Measurements from ENCODE around the gene CDH26.
"Not testable (repeated sequence)": the region's sequence is repeated elsewhere in the genome, so short reads cannot be mapped to it uniquely, and the experiment has no call there.

CDH26 gene

GRCh38 chr20:60036346-60036745 lies 78.1 kb downstream of the CDH26 start:
- no peaks in the 10 kb centered on the region for H3K9me3 ChIP-seq (ENCODE audit: low read depth, low read length)
- DNase-seq (ENCODE audit: low read depth, low spot score), result no peak
- no peak for TF ChIP-seq EZH2 (IDR thresholded peaks at IDR 0.05)
- no peak for TF ChIP-seq FOXP2 (optimal IDR thresholded peaks at IDR 0.05; ENCODE audit: control extremely low read depth, extremely low read length, insufficient read depth)
- TF ChIP-seq POLR2AphosphoS5 (IDR thresholded peaks at IDR 0.05; ENCODE audit: borderline replicate concordance, low read depth, low read length), result no peak
- no peaks in the 10 kb centered on the region for H3K36me3 ChIP-seq (ENCODE audit: insufficient read depth, low read length)
- no peak overlapping the region for H3K4me3 ChIP-seq
- H3K9ac ChIP-seq (ENCODE audit: insufficient read length), result no peak overlapping the region
- H3K27ac ChIP-seq, result no peak overlapping the region

- Histone ChIP-seq H3K9me3 (ENCODE audit: low read depth, low read length) (no peaks in the 10 kb centered on the region), H3K9ac (ENCODE audit: insufficient read length) (no peak overlapping the region), H3K4me3 (no peak overlapping the region), H3K36me3 (ENCODE audit: insufficient read depth, low read length) (no peaks in the 10 kb centered on the region), H3K27ac (no peak overlapping the region)
- TF ChIP-seq EZH2 (IDR thresholded peaks at IDR 0.05), result no peak
- no peak for DNase-seq (ENCODE audit: low read depth, low spot score)
Measured at GRCh38 chr20:60036746-60037499, 78.7 kb downstream of the CDH26 start.

GRCh38 chr20:60038400-60039008 lies 80.3 kb downstream of the CDH26 start:
- TF ChIP-seq EZH2 (IDR thresholded peaks at IDR 0.05) (no peak), POLR2AphosphoS5 (IDR thresholded peaks at IDR 0.05; ENCODE audit: borderline replicate concordance, low read depth, low read length) (no peak), FOXP2 (optimal IDR thresholded peaks at IDR 0.05; ENCODE audit: control extremely low read depth, extremely low read length, insufficient read depth) (no peak)
- Histone ChIP-seq H3K9ac (ENCODE audit: insufficient read length) (no peak overlapping the region), H3K36me3 (ENCODE audit: insufficient read depth, low read length) (no peaks in the 10 kb centered on the region), H3K9me3 (ENCODE audit: low read depth, low read length) (0 out of 2 replicates have a peak, but pooled peaks cover 1% of the 10 kb centered on the region), H3K27ac (no peak overlapping the region), H3K4me3 (no peak overlapping the region)
- DNase-seq (ENCODE audit: low read depth, low spot score), result no peak

DNA sequence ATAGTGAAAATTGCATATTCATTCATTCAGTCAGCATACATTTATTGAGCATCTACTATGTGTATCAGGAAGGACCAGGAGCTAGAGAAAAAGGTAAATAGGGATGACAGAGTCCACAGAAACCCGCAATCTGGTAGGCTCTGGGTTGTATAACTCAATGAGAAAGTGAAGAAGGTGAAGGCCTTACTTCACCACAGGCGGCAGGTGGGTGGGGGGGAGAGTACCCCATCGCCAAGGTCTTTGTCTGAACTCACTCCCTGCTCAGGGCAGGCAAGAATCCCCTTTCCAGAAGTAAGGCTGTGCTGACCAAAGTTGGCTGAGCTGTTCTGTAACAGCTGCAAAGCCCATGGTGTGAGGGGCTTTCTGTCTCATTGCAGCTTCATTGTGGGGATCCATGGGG lies 81.3 kb downstream of the CDH26 start:
- Histone ChIP-seq H3K9ac (ENCODE audit: insufficient read length) (no peak overlapping the region), H3K27ac (no peak overlapping the region), H3K9me3 (ENCODE audit: low read depth, low read length) (0 out of 2 replicates have a peak, but pooled peaks cover 2% of the 10 kb centered on the region), H3K4me3 (no peak overlapping the region), H3K36me3 (ENCODE audit: insufficient read depth, low read length) (no peaks in the 10 kb centered on the region)
- no peak for DNase-seq (ENCODE audit: low read depth, low spot score)
- TF ChIP-seq POLR2AphosphoS5 (IDR thresholded peaks at IDR 0.05; ENCODE audit: borderline replicate concordance, low read depth, low read length) (no peak), FOXP2 (optimal IDR thresholded peaks at IDR 0.05; ENCODE audit: control extremely low read depth, extremely low read length, insufficient read depth) (no peak), EZH2 (IDR thresholded peaks at IDR 0.05) (no peak)

- H3K4me3 ChIP-seq, result no peak overlapping the region
- 0 out of 2 replicates have a peak, but pooled peaks cover 2% of the 10 kb centered on the region for H3K9me3 ChIP-seq (ENCODE audit: low read depth, low read length)
- no peak for TF ChIP-seq FOXP2 (optimal IDR thresholded peaks at IDR 0.05; ENCODE audit: control extremely low read depth, extremely low read length, insufficient read depth)
- no peak for TF ChIP-seq EZH2 (IDR thresholded peaks at IDR 0.05)
- TF ChIP-seq POLR2AphosphoS5 (IDR thresholded peaks at IDR 0.05; ENCODE audit: borderline replicate concordance, low read depth, low read length), result no peak
- DNase-seq (ENCODE audit: low read depth, low spot score), result no peak
- H3K36me3 ChIP-seq (ENCODE audit: insufficient read depth, low read length), result no peaks in the 10 kb centered on the region
- no peak overlapping the region for H3K9ac ChIP-seq (ENCODE audit: insufficient read length)
- no peak overlapping the region for H3K27ac ChIP-seq
Measured at GRCh38 chr20:60040471-60041162, 82.4 kb downstream of the CDH26 start.

DNA sequence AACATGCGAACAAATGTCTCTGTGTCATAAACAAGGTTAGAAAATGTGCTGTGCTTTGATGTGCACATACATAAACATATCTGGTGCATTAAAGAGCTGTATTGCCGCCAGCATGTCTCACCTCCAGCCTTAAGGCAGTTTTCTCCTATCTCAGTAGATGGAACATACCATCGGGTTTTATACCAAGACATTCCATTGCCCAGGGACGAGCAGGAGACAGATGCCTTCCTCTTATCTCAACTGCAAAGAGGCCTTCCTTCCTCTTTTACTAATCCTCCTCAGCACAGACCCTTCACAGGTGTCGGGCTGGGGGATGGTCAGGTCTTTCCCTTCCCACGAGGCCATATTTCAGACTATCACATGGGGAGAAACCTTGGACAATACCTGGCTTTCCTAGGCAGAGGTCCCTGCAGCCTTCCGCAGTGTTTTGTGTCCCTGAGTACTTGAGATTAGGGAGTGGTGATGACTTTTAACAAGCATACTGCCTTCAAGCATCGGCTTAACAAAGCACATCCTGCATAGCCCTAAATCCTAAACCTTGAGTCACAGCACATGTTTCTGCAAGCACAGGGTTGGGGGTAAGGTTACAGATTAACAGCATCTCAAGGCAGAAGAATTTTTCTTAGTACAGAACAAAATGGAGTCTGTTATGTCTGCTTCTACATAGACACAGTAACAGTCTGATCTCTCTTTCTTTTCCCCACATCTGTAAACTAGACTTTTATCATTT lies 83.4 kb downstream of the CDH26 start:
- H3K36me3 ChIP-seq (ENCODE audit: insufficient read depth, low read length); H3K4me3 ChIP-seq; H3K9me3 ChIP-seq (ENCODE audit: low read depth, low read length); DNase-seq (ENCODE audit: low read depth, low spot score); H3K9ac ChIP-seq (ENCODE audit: insufficient read length); H3K27ac ChIP-seq: not testable (repeated sequence)

DNA sequence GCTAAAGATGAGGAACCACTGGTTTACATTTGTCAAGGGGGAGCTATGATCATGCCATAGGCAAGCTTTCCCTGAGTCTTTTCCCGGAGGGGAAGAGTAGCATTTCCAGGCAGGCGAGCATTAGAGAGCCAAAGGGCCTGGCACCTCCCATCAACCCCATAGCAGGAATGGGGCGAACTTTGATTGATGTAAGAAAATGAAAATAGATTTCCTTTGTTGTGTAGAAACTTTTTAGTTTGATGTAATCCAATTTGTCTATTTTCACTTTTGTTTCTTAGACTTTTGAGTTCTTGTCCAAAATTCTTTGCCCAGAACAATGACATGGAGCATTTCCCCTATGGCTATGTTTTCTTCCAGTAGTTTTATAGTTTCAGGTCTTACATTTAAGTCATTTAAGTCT lies 85.2 kb downstream of the CDH26 start:
- DNase-seq (ENCODE audit: low read depth, low spot score), result no peak
- Histone ChIP-seq H3K27ac (no peak overlapping the region), H3K9me3 (ENCODE audit: low read depth, low read length) (0 out of 2 replicates have a peak, but pooled peaks cover 2% of the 10 kb centered on the region), H3K4me3 (no peak overlapping the region), H3K9ac (ENCODE audit: insufficient read length) (no peak overlapping the region), H3K36me3 (ENCODE audit: insufficient read depth, low read length) (no peaks in the 10 kb centered on the region)
- TF ChIP-seq FOXP2 (optimal IDR thresholded peaks at IDR 0.05; ENCODE audit: control extremely low read depth, extremely low read length, insufficient read depth), result no peak
- no peak for TF ChIP-seq EZH2 (IDR thresholded peaks at IDR 0.05)
- no peak for TF ChIP-seq POLR2AphosphoS5 (IDR thresholded peaks at IDR 0.05; ENCODE audit: borderline replicate concordance, low read depth, low read length)

DNA sequence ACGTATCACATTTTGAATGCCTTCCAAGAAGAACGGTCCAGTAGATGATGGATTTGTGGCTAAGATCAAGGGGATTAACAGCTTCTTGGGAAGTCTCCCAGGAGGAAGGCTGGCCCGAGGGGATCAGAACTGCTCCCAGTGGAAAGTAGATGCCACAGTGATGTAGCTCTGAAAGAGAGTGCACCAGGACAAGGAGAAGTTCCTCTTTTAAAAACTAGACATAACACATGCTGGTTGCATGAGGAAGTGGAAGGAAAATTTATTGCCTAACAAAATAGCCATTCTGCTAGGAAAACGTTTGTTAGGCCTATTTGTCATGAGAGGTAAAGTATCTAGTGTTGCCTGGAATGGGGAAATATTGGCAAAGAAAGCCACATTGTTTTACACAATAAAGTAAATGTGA lies 87.8 kb downstream of the CDH26 start:
- no peak overlapping the region for H3K4me3 ChIP-seq
- H3K9me3 ChIP-seq (ENCODE audit: low read depth, low read length), result 0 out of 2 replicates have a peak, but pooled peaks cover 2% of the 10 kb centered on the region
- no peak overlapping the region for H3K27ac ChIP-seq
- no peak overlapping the region for H3K9ac ChIP-seq (ENCODE audit: insufficient read length)
- no peak for DNase-seq (ENCODE audit: low read depth, low spot score)
- no peak for TF ChIP-seq POLR2AphosphoS5 (IDR thresholded peaks at IDR 0.05; ENCODE audit: borderline replicate concordance, low read depth, low read length)
- TF ChIP-seq FOXP2 (optimal IDR thresholded peaks at IDR 0.05; ENCODE audit: control extremely low read depth, extremely low read length, insufficient read depth), result no peak
- no peak for TF ChIP-seq EZH2 (IDR thresholded peaks at IDR 0.05)
- no peaks in the 10 kb centered on the region for H3K36me3 ChIP-seq (ENCODE audit: insufficient read depth, low read length)
